Choroid plexus epithelial cell (primary cell): ENCODE results near the gene CNOT4.

Experiments used
- DNase-seq: peaks from one replicate; pipeline ENCODE4 v3.0.0-alpha.2; 2010; ENCODE audit warnings: low read depth
- H3K4me3 ChIP-seq: 2 replicates; pipeline ENCODE4 v1.5.1; 2011; ENCODE audit warnings: low read depth, mild to moderate bottlenecking, control low read depth, low read length, moderate library complexity
- TF ChIP-seq, protein P1 (sequence below): conservative IDR thresholded peaks from 2 replicates; pipeline ENCODE4 v1.5.1; 2011; ENCODE audit warnings: low read depth, mild to moderate bottlenecking, control low read depth, inconsistent platforms, low read length, moderate library complexity

Gene CNOT4

GRCh38 chr7:135390829-135391228 lies 119.1 kb downstream of the CNOT4 start:
- no peak overlapping the region for H3K4me3 ChIP-seq
- DNase-seq, result no peak
- TF ChIP-seq, protein P1, sequence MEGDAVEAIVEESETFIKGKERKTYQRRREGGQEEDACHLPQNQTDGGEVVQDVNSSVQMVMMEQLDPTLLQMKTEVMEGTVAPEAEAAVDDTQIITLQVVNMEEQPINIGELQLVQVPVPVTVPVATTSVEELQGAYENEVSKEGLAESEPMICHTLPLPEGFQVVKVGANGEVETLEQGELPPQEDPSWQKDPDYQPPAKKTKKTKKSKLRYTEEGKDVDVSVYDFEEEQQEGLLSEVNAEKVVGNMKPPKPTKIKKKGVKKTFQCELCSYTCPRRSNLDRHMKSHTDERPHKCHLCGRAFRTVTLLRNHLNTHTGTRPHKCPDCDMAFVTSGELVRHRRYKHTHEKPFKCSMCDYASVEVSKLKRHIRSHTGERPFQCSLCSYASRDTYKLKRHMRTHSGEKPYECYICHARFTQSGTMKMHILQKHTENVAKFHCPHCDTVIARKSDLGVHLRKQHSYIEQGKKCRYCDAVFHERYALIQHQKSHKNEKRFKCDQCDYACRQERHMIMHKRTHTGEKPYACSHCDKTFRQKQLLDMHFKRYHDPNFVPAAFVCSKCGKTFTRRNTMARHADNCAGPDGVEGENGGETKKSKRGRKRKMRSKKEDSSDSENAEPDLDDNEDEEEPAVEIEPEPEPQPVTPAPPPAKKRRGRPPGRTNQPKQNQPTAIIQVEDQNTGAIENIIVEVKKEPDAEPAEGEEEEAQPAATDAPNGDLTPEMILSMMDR, result no peak

DNA sequence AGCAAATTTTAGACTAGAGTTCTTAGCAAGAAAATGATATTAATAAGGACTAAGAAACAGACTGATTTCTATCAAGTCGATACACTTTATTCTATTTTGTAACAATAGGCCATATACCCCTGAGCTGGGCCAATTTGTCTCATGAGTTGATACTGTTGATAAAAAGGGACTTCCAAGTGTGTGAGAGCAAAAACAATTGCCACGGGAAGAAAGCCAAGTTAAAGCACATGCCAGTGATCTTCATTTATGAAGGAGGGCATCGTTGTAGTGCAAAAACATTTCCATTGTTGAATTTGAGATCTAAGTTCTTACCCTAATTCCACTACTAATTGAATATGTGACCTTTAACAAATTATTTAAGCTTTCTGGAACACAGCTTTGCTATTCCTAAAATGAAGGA lies 119.9 kb downstream of the CNOT4 start:
- DNase-seq, result no peak
- TF ChIP-seq, protein P1, result no peak
- no peak overlapping the region for H3K4me3 ChIP-seq

GRCh38 chr7:135388616-135389015 lies 121.3 kb downstream of the CNOT4 start:
- no peak overlapping the region for H3K4me3 ChIP-seq
- DNase-seq, result no peak
- TF ChIP-seq, protein P1, result no peak

DNA sequence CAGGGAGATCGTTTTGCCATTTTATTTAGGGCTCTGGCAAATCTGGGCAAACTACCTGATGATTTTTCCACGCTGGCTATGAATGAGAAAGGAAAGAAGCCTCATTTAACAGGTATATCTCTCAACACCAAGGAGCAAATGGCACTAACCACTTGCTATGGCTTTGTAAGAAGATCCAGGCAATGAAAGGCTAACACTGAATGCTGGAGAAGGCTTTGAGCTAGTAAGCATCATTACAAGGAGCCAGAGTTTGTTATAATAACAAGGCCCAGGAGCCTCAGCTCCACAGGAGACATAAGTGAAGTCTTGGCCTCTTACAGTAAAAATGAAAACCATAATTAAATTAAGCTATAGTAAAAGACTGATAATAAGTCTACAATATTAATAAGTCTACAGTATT lies 123.1 kb downstream of the CNOT4 start:
- peak; percentile 23 for DNase-seq
- TF ChIP-seq, protein P1, result no peak
- H3K4me3 ChIP-seq, result no peak overlapping the region

- TF ChIP-seq, protein P1, result no peak
- no peak overlapping the region for H3K4me3 ChIP-seq
- peak; percentile 48 for DNase-seq
Measured at GRCh38 chr7:135386181-135386580, 123.7 kb downstream of the CNOT4 start.

GRCh38 chr7:135385209-135385608 lies 124.7 kb downstream of the CNOT4 start:
- DNase-seq, result peak; percentile 89
- H3K4me3 ChIP-seq, result no peak overlapping the region
- TF ChIP-seq, protein P1, result no peak

GRCh38 chr7:135383525-135384175 lies 126.3 kb downstream of the CNOT4 start:
- H3K4me3 ChIP-seq, result no peak overlapping the region
- no peak for DNase-seq
- TF ChIP-seq, protein P1, result no peak
